ENCODE results near the gene GBP1.
"Not testable (repeated sequence)": the region's sequence is repeated elsewhere in the genome, so short reads cannot be mapped to it uniquely, and the experiment has no call there.

Gene GBP1

DNA sequence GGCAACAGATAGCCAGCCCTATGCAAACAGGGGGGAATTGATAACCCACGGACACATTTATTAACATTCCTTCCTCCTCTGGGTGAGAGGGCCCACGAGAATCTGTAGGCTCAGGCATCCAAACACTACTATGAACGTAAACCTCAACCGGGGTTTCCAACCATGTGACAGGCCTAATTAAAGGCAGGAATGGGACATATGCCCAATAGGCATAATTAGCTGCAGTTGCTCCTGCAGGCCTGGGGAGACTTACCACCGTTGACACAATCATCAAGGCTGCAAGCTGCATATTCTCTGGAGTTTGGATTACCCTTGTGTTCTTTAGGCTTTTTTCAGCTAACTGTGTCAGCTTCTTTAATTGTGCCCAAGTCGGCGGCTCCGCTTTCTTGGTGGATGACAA, 22.2 kb upstream of the GBP1 start:
- H3K36me3 Mint-ChIP-seq (ENCODE audit: low read depth): no peaks in the 10 kb centered on the region
- no peak overlapping the region for H3K27ac Mint-ChIP-seq
- no peak overlapping the region for H3K4me3 Mint-ChIP-seq
- peaks cover 2% of the 10 kb centered on the region for H3K27me3 Mint-ChIP-seq (ENCODE audit: low read depth, poor library complexity)
- TF ChIP-seq, protein P1, sequence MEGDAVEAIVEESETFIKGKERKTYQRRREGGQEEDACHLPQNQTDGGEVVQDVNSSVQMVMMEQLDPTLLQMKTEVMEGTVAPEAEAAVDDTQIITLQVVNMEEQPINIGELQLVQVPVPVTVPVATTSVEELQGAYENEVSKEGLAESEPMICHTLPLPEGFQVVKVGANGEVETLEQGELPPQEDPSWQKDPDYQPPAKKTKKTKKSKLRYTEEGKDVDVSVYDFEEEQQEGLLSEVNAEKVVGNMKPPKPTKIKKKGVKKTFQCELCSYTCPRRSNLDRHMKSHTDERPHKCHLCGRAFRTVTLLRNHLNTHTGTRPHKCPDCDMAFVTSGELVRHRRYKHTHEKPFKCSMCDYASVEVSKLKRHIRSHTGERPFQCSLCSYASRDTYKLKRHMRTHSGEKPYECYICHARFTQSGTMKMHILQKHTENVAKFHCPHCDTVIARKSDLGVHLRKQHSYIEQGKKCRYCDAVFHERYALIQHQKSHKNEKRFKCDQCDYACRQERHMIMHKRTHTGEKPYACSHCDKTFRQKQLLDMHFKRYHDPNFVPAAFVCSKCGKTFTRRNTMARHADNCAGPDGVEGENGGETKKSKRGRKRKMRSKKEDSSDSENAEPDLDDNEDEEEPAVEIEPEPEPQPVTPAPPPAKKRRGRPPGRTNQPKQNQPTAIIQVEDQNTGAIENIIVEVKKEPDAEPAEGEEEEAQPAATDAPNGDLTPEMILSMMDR (IDR thresholded peaks at IDR 0.05): no peak
- H3K9me3 Mint-ChIP-seq: no peaks in the 10 kb centered on the region
- no peaks in the 10 kb centered on the region for H3K4me1 Mint-ChIP-seq
- no peak for DNase-seq

DNA sequence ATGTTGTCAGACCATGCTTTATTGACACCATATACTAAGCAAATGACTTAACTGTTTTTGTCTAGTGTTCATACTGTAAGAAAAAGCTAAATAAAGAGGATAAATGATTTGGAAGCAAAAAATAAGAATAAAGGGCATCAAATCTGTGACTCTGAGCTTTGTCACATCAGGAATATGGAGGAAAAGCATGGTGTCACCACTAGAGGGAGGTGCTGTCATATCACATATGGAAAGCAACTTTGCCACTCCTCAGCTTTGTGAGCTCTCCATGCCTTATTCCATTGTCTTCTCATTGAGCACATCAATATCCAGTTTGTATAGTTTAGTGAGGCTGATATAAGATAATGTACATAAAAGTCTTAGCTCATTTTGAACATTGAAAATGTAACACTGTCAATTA, 20.8 kb upstream of the GBP1 start:
- Mint-ChIP-seq H3K4me3 (no peak overlapping the region), H3K27me3 (ENCODE audit: low read depth, poor library complexity) (peaks cover 2% of the 10 kb centered on the region), H3K9me3 (peaks cover 4% of the 10 kb centered on the region), H3K36me3 (ENCODE audit: low read depth) (no peaks in the 10 kb centered on the region), H3K27ac (no peak overlapping the region), H3K4me1 (no peaks in the 10 kb centered on the region)
- no peak for DNase-seq
- TF ChIP-seq, protein P1 (IDR thresholded peaks at IDR 0.05): no peak

DNA sequence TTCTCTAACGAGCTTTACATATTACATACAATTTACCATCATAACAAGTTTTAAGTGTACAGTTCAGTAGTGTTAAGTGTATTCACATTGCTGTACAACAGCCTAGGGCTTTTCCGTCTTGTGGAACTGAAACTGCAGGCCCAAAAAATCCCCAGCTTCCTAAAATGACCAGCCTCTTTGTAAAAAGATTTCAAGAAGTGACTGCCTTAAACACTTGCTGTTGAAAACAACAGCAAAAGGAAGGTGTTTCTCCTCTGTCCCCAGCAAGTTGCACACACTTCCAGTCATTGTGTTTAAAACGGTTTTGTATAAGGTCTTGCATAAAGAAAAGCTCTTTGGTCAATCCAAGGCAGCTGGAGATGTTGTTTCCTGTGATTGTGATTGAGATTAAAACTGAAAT, 16.0 kb upstream of the GBP1 start:
- Mint-ChIP-seq H3K27me3 (ENCODE audit: low read depth, poor library complexity) (peaks cover 2% of the 10 kb centered on the region), H3K4me3 (no peak overlapping the region), H3K27ac (no peak overlapping the region), H3K4me1 (no peaks in the 10 kb centered on the region), H3K9me3 (peaks cover 36% of the 10 kb centered on the region), H3K36me3 (ENCODE audit: low read depth) (no peaks in the 10 kb centered on the region)
- DNase-seq: no peak
- TF ChIP-seq, protein P1 (IDR thresholded peaks at IDR 0.05): no peak

DNA sequence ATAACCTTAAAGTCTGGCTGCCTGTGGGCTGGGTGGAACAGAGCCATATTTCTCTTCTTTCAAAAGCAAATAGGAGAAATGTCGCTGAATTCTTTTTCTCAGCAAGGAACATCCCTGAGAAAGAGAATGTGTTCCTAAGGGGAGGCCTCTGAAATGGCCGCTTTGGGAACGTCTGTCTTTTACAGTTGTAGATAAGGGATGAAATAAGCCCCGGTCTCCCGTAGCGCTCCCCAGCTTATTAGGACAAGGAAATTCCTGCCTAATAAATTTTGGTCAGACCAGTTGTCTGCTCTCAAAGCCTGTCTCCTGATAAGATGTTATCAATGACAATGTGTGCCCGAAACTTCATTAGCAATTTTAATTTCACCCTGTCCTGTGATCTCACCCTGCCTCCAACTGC, 15.1 kb upstream of the GBP1 start:
- H3K27ac Mint-ChIP-seq; H3K36me3 Mint-ChIP-seq (ENCODE audit: low read depth); H3K27me3 Mint-ChIP-seq (ENCODE audit: low read depth, poor library complexity); H3K4me1 Mint-ChIP-seq; H3K4me3 Mint-ChIP-seq; DNase-seq: not testable (repeated sequence)
- H3K9me3 Mint-ChIP-seq: peaks cover 41% of the 10 kb centered on the region

DNA sequence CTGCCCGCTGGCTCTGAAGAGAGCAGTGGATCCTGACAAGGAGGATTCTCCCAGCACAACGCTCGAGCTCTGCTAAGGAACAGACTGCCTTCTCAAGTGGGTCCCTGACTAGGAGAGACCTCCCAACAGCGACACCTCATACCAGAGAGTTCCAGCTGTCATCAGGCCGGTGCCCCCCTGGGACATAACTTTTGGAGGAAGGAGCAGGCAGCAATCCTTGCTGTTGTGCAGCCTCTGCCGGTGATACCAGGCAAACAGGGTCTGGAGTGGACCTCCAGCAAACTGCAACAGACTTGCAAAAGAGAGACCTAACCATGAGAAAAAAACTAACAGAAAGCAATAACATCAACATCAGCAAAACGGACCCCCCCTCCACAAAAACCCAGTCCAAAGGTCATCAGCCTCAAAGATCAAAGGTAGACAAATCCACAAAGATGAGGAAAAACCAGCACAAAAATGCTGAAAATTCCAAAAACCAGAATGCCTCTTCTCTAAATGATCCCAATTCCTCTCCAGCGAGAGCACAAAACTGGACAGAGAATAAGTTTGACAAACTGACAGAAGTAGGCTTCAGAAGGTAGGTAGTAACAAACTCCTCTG, 7.6 kb upstream of the GBP1 start:
- not testable (repeated sequence) for H3K27me3 Mint-ChIP-seq (ENCODE audit: low read depth, poor library complexity); DNase-seq; H3K27ac Mint-ChIP-seq; H3K36me3 Mint-ChIP-seq (ENCODE audit: low read depth); H3K4me1 Mint-ChIP-seq; H3K4me3 Mint-ChIP-seq
- peaks cover 32% of the 10 kb centered on the region for H3K9me3 Mint-ChIP-seq

DNA sequence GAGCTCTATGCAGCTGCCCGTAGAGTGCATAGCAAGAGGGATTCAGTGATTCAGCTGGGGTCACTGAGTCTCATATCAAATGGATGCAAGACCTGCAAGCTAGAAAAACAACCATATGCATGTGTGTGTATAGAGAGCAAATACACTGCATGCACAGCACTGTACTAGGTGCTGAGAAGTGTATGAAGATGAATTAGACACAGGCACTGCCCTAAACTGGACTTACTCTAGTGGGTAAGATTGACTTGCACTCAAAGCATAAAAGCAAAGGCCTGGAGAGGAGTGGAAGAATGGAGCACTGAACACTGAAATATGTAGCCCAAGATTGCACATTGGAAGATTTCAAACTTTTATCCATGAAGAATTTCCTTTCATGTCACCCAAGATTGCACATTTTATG, 5.5 kb upstream of the GBP1 start:
- Mint-ChIP-seq H3K4me3 (no peak overlapping the region), H3K4me1 (no peaks in the 10 kb centered on the region), H3K36me3 (ENCODE audit: low read depth) (no peaks in the 10 kb centered on the region), H3K27ac (no peak overlapping the region), H3K9me3 (peaks cover 15% of the 10 kb centered on the region), H3K27me3 (ENCODE audit: low read depth, poor library complexity) (peaks cover 8% of the 10 kb centered on the region)
- TF ChIP-seq, protein P1 (IDR thresholded peaks at IDR 0.05): no peak
- no peak for DNase-seq

DNA sequence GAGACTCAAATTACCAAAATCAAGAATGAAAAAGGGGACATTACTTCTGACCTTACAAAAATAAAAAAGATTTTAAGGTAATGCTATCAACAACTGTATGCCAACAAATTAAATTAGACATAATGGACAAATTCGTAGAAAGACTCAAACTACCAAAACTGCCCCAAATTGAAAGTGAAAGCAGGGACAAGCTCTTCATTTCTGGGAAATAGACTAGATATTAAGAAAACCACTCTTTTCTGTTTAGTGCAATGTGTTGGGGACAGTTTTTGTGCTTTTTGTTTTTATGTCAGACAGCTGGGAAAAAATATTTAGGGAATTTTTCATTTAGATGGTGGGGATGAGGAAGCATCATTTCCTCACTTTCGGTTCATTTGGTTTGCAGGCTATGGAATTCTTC, 4.9 kb upstream of the GBP1 start:
- Mint-ChIP-seq H3K4me1 (peaks cover 2% of the 10 kb centered on the region), H3K27me3 (ENCODE audit: low read depth, poor library complexity) (peaks cover 8% of the 10 kb centered on the region), H3K27ac (no peak overlapping the region), H3K36me3 (ENCODE audit: low read depth) (no peaks in the 10 kb centered on the region), H3K9me3 (peaks cover 12% of the 10 kb centered on the region), H3K4me3 (no peak overlapping the region)
- no peak for DNase-seq
- TF ChIP-seq, protein P1 (IDR thresholded peaks at IDR 0.05): no peak
